C1 segment of cervical spinal cord (tissue), 14 donors: ENCODE results near the gene ACTMAP.
A peak's percentile ranks its signal among the peaks of the same experiment; 100 is the strongest.

Experiments used
- DNase-seq, 14 donors: peaks; one replicate each; lab custom pipeline; 2025; lab: John Stamatoyannopoulos, UW

ACTMAP gene

DNA sequence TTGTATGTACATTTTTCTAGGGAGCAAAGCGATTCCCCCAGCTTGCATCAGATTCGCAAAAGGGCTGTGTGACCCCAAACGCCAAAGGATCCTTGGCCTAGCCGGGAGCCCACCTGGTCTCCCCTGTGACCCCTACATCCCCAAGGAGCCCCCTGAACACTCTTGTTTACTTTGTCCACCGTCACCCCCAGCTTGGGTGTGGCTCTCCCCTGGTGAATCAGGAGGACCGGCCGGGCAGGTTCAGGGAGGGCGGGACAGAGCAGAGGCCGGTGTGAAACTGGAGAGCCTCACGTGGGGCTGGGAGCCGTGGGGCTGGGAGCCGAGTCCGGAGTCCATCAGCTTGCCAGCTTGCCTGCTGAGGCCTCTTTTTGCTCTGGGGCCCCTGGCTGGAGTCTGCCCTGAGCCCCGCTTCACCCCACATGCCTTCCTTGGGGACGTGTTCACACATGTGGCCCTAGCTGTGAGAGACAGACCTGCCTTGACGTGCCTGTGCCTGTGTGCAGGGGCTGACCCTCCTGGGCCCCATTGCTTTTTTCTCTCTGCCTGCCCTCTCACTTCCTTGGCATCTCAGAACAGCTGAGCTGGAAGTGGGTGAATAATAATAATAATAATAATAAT lies 31.4 kb downstream of the ACTMAP start:
- DNase-seq: peak in 8 of 14 donors; percentile 5 to 45 (median 22)

DNA sequence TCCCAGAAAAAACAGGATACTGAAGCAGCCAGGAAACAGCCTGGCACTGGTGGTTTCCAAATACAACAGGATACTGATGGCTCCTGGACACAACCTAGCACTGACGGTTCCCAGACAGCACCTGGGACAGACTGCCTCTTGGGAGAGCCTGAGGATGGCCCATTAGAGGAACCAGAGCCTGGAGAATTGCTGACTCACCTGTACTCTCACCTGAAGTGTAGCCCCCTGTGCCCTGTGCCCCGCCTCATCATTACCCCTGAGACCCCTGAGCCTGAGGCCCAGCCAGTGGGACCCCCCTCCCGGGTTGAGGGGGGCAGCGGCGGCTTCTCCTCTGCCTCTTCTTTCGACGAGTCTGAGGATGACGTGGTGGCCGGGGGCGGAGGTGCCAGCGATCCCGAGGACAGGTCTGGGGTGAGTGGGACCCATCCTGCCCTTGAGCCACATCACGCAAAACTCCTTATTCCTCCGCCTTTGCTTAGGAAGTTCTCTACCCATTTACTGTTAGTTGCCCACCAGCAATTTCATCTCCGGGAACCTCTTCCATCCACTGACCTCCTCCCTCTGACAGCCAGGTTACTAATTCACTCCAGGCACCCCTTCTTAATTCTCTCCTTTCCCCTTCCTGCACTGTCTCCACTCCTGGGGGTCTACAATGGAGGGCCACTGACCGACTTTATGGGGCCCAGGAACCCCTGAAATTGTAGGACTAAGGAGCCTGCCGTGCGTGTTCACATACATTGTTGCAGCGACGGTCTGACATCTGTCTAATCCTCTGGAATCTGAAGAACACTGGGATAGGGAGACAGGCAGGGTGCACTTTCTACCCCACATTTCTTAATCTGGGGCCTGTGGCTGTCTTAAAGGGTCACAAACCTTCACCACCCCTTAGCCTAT lies 32.1 kb downstream of the ACTMAP start:
- DNase-seq: no peak

DNA sequence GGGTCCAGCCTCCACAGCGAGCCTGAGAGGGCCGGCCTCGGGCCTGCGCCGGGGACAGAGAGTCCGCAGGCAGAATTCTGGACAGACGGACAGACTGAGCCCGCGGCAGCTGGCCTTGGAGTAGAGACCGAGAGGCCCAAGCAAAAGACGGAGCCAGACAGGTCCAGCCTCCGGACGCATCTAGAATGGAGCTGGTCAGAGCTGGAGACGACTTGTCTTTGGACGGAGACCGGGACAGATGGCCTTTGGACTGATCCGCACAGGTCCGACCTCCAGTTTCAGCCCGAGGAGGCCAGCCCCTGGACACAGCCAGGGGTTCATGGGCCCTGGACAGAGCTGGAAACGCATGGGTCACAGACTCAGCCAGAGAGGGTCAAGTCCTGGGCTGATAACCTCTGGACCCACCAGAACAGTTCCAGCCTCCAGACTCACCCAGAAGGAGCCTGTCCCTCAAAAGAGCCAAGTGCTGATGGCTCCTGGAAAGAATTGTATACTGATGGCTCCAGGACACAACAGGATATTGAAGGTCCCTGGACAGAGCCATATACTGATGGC lies 32.9 kb downstream of the ACTMAP start:
- peak in 4 of 14 donors; percentile 45 to 63 (median 56) for DNase-seq

DNA sequence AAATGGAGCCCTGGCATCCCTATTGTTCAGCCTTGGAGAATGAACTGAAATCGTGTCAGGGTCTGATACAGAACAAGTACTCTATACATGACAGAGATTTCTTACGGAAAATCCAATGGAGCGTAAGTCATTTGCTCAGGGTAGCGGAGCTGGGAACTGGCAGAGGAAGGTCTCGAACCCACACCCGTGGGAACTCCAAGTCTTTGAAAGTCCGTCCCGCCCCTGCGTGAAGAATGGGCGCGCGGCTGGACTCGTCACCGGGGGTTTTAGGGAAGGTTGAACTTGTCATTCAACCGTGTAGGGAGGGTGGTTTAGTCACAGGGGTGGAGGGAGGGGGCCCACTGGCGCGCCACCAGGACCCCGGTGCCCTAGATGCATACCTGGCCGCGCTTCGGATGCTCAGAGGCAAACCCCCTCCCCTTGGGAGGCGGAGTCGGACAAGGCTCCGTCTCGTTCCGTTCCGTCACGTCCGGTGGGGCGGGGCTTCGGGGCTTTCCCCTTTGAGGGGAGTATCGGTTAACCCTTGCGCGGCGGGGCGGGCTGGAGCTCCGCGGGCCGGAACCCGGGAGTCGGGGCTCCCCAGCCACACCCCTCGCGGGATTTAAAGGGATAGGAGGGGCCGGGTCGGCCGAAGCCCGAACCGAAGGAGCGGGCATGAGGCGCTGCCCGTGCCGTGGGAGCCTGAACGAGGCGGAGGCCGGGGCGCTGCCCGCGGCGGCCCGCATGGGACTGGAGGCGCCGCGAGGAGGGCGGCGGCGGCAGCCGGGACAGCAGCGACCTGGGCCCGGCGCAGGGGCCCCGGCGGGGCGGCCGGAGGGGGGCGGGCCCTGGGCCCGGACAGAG lies 33.6 kb downstream of the ACTMAP start, which contains the start of the genes COQ8B and ITPKC:
TSS of gene COQ8B (minus strand) at position 405 of the 843 bp plus-strand sequence. CDS start 2,254 bp downstream, outside the sequence.
TSS of gene ITPKC (plus strand) at position 631 of the 843 bp plus-strand sequence. CDS start at position 655, 24 bp downstream.
- DNase-seq: peak; percentile 89 to 99 (median 96)

DNA sequence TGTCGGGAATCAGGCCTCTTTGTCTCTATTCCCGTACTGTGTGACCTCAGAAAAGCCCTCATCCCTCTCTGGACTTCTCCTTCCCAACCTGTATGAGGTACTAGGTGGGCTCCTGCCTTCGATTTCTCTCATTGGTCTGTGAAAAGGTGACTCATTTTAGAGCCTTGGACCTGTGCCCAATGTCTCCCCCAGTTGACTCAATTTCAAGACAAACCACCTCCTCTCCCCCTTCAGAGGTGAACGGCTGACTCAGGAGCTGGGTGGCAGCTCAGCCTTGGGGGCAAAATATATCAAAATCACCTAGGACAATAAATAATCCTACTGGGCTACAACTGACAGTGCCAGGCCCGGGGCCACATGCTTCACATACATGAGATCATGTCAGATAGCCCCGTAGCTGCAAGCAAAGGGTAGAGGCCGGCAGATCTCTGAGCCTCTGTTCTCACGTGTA lies 34.2 kb downstream of the ACTMAP start:
- DNase-seq: peak in 2 of 14 donors; percentile 45 to 54

DNA sequence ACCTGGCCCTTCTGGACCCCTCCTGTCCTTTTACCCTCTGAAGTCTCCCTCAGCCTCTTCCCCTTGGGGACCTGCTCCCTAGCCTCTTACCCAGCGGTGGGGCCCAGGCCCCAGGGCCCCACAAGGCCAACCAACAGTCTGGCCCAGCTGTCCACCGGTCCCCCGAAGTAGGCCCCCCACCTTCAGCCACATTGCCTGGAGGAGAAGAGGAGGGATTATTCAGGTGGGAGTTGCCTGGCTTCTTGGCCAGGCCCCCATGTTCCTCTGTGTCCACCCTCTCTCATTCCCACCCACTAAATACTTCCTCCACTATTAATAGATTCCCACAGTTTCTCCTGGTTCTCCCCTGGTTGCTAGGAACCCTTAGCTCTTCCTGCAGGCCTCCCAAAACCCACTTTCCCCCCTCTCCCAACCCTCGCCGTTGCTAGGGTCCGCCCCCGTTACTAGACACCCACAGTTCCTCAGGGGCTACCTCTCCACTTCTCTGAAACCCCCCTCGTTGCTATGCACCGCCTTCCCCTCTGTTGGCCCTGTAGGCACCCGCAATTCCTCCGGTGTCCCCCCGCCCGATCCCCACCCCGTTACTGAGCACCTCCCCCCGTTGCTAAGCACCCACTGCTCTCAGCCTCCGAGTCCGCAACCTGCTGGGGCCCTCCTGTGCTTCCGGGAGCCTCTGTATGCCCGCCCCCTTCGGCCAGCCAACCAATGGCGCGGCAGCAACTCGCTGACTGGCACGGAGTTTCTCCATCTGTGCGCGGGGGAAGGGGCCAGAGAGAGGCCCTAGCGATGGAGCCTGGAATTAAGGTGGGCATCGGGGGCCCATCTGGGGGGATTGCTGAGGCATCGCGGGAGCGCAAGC lies 35.6 kb downstream of the ACTMAP start:
- DNase-seq: peak; percentile 63 to 96 (median 90)

DNA sequence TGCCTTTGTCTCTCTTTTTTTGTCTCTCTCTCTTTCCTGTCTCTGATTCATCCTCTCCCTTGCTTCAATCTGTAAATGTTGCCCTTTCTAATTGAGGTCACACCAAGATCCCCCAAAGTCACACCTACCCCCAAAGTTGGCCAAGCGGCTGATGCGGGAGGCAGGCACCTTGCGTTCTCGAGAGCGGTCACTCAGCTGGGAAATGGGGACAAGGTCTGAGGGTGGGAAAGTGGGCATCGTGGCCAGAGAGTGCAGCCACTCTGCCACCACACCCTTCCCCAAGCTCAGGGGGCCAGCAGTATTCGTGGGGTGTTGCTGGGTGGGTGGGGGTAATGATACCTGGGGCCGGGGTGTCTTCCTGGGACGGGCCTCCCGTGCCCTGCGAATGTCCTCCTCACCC lies 36.3 kb downstream of the ACTMAP start:
- DNase-seq: no peak

DNA sequence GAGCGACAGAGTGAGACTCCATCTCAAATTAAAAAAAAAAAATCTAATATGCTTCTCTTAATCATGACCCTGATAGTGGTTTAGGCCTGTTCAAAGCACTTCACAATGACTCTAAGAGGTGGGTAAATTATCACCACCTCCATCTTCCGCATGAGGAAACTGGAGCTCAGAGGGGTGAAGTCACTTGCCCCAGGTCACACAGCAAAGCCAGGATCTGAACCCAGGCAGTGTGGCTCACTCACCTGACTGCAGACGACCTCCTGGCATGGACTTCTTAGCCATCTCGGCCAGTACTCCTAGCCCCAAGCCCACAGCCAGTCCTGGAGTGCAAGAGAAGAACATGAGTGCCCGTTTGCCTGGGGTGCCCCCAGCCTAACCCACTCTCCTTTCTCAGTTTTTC lies 40.5 kb downstream of the ACTMAP start:
- DNase-seq: no peak

DNA sequence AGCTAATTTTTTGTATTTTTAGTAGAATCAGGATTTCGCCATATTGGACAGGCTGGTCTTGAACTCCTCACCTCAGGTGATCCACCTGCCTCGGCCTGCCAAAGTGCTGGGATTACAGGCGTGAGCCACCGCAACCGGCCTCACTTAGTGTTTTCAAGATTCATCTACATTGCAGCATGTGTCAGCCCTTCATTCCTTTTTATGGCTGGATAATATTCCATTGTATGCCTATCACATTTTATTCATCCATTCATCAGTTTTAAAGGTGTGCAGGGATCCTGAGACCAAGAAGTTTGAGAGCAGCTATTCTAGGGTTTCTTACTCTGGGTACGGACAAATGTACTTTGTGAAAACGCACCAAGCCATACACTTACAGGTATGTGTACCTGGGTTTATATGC lies 42.7 kb downstream of the ACTMAP start:
- no peak for DNase-seq

DNA sequence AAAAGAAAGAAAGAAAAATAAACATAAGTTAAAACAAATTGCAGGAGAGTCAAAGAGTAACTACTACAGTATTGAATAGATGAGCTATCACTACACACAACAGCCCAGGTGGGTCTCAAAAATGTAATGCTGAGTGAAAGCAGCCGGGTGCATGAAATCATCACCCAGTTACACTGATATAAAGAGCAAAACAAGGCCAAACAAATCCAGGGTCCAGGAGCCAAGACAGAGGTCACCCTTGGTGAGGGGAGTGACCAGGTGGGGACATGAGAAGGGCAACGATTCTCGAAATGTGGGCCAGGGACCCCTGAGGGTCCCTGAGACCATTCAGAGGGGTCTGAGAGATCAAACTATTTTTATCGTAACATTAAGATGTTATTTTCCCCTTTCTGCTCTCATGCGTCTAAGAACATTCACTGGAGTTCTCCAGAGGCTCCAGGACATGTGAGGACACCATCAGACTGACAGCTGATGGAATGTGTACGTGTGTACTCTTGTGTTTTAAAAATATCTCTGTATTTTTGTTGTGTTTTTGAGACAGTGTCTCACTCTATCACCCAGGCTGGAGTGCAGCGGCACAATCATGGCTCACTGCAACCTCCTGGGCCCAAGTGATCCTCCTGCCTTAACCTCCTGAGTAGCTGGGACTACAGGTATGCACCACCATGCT lies 44.2 kb downstream of the ACTMAP start:
- DNase-seq: no peak

DNA sequence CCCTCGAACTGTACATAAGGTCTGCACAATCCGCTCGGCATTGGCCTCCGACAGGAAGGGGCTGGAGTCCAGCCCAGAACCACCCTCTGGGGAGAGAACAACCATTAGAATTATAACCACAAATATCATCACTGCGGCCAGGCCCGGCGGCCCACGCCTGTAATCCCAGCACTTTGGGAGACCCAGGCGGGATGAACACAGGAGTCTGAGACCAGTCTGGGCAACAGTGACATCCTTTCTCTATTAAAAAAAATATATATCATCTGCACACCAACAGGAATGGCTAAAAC lies 45.0 kb downstream of the ACTMAP start:
- no peak for DNase-seq

DNA sequence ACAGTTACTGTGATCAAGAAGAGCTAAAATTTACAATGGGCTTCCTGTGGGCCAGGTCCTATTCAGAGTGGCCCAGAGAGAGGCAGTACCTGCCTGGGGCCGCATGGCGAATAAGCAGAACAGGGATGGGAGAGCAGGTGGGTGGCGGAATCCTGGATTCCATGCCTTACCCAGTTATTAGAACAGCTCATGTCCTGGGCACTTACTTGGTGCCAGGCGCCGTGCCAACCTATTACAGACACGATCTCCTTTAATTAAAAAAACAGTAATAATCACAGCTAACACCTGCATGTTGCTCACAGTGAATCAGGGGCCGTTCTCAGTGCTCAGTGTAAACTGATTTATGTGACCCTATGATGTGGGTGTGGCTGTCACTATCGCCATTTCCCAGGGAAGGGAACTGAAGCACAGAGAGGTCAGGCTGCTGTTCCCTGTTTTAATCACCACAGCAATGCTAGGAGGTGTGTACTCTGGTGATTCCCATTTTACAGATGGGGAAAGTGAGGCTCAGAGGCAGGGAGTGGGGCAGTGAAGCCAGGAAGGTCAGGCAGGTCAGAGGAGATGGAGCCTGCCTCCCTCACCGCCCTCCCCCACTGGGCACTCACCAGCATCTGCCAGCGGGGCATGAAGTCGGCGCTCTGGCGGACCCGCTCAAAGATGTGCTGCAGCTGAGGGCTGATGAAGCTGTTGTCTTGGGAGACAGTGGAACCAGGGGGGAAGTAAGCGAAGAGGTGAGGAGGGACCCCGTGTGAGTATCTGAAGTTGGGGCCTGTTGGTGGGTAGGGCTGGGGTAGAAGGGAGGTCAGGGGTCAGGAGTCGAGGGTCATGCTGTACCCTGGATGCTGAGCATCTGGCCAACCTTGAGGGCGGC lies 45.6 kb downstream of the ACTMAP start:
- no peak for DNase-seq

DNA sequence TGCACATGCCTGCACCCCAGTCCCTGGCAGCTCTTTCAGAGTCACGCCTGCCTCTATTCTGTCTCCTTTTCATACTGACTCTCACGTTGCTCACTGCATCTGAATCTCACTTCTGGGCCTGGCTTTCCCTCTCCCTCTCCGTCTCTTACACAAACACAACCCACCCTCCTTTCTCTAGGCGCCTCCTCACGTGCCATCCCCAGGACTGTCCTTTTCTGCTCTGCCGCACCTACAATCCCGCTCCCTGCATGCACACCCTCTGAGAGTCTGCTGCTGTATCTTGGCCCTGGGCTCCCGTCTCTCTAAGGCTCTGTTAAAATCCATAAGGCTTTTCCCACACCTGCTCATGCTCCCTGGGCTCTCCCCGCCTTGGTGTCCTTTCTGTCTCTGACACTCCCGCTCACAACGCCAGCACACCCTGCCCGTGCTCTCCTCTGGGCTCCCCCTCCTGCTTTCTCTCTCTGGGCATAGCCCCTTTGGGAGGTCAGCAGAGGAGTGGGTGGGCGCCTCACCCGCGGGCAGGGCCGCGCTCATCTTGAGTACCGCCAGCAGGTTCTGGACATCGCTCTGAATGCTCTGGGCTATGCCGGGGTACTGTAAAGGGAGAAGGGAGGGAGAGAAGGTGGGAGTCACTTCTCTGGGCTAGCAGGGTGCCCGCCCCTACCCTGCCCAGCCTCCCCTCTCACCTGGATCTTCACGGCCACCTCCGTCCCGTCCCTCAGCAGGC lies 47.1 kb downstream of the ACTMAP start:
- DNase-seq: peak in 1 of 14 donors; percentile 61

DNA sequence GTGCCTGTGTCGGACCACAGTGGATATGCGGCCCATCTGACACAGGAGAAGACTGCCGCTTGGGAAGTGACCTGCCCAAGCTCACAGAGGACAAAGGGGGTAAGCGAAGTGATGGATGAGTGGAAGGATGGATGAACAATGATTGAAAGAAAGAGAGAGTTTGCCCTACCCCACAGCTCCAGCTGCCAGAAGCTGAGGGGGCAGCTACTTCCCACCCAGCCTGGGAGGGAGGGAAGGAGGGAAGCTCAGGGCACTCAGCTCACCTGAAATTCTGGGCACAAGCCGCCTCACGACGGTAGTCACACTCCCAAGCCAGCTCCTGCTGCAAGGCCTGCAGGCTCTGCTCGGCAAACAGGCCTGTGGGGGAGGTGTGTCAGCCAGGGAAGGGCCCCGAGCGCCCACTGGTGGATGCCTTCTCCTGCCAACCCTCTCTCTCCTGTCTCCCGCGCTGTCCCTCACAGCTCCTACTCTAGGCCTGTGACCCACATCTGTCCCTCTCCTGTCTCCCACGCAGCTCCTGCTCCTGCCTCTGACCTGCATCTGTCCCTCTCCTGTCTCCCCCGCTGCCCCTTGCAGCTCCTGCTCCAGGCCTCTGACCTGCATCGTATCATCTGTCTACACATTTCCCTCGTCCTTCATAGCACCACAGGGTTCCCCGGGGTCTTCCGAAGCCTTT lies 47.8 kb downstream of the ACTMAP start:
- DNase-seq: peak in 2 of 14 donors; percentile 20 to 83

DNA sequence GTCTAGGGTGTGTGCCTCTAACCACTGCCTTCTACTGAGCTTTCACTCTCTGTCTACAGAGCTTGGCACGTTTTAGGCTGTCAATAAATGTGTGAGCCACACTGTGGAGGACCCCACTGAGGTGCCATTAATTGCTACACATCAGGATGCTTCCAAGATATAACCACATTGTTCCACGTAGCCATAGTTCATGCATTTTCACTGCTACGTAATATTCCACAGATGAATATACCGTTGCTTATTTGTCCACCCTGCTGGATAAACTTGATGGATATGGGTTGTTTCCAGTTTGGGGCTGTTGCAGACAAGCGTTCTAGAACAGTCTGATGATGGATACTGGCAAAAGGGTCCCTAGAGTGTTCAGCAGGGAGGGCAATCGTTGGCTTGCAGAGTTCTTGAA lies 48.5 kb downstream of the ACTMAP start:
- no peak for DNase-seq

DNA sequence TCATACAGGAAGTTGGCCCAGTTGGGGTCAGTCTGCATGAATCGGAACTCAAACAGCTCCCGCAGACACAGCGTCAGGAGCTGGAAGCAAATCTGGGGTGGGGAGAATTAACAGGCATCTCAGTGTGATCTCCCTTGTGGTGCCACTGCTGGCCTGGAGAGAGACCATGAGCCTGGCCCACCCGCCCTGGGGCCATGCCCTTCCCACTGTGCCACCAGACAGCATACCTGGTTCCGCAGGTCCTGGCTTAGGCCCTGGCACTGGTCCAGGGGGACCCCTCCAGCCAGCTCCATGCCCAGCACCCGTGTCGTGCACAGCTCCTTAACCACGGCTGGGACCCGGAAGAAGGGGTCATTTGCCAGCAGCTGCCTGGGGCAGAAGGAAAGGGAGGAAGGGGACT lies 50.2 kb downstream of the ACTMAP start:
- no peak for DNase-seq

DNA sequence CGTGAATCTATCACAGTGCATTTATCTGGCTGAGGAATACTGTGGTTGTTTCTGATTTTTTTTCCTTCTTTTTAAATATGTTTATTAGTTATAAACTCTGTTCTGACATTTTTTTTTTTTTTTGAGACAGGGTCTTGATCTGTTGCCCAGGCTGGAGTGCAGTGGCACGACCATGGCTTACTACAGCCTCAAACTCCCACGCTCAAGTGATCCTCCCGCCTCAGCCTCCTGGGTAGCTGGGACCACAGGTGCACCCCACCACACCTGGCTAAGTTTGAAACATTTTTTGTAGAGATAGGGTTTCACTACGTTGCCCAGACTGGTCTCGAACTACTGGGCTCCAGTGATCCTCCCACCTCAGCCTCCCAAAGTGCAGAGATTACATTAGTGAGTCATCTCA lies 53.3 kb downstream of the ACTMAP start:
- DNase-seq: no peak

DNA sequence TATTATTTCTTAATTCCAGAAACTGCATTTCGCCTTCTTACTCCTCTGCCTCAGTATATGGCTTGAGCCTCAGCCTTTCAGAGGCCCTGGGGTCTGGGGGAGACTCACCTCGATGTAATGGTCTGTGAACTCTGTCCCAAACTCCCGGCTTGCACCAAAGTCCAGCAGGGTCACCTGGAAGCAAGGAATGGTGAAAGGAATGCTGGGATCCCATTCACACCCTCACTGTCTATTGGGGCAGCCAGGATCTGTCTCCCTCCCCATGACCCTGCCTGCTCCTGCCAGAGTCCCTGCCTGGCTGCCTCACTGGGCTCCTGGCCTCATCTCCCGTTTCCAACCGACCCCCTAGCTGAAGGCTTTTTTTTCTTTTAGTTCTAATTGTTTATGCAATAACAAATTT lies 54.4 kb downstream of the ACTMAP start:
- DNase-seq: no peak
